ENCODE measurements around the gene LRRC26. TPM values are rescaled to one million over a fixed set of nuclear protein-coding genes. Genes with fewer than 3 reads are reported as not detected.

Gene LRRC26
- total and polyA plus RNA-seq, 2 donors (not counting 3 experiments of a cell fraction or from before 2014, with no cell fraction given): 0.08 TPM; not detected in 1

- Histone ChIP-seq H3K4me2 (ENCODE audit: insufficient read depth, low read length) (no peak overlapping the region), H3K4me3 (replicated peaks in 1 of 3; ENCODE audit: insufficient read depth in 1 of 3, low read depth in 1 of 3, low read length in 3 of 3) (no peak overlapping the region), H4K20me1 (replicated peaks; ENCODE audit: control insufficient read depth, extremely low read depth, insufficient read depth, low read length) (no peaks in the 10 kb centered on the region), H3K79me2 (ENCODE audit: control insufficient read depth, insufficient read depth, low read length) (peaks cover 15% of the 10 kb centered on the region), H3K9me3 (replicated peaks; ENCODE audit: control insufficient read depth, insufficient read depth, low read length) (no peaks in the 10 kb centered on the region), H3K9ac (replicated peaks; ENCODE audit: extremely low read depth, insufficient read depth, low read length) (no peak overlapping the region), H3K36me3 (ENCODE audit: control insufficient read depth in 2 of 2, extremely low read depth in 1 of 2, insufficient read depth in 2 of 2, low read length in 2 of 2) (peaks cover 0 to 14% of the 10 kb centered on the region in 2 experiments), H3K4me1 (ENCODE audit: control insufficient read depth, extremely low read depth, insufficient read depth, low read length) (peaks cover 9% of the 10 kb centered on the region), H3K9me1 (replicated peaks; ENCODE audit: control insufficient read depth, extremely low read depth, insufficient read depth, low read length) (no peaks in the 10 kb centered on the region), H3K27me3 (ENCODE audit: control insufficient read depth in 2 of 2, insufficient read depth in 2 of 2, low read length in 2 of 2) (no peaks in the 10 kb centered on the region), H2AFZ (ENCODE audit: low read depth, low read length) (no peak overlapping the region), H3K27ac (ENCODE audit: insufficient read depth, low read depth, low read length) (no peak overlapping the region)
- FAIRE-seq: no peak
- TF ChIP-seq MYC (IDR thresholded peaks at IDR 0.05; ENCODE audit: low read depth, low read length) (no peak), POLR2A (IDR thresholded peaks at IDR 0.05; ENCODE audit: low read depth, low read length) (no peak), EZH2 (IDR thresholded peaks at IDR 0.05; ENCODE audit: borderline replicate concordance, low read depth, low read length, severe bottlenecking) (no peak), JUN (IDR thresholded peaks at IDR 0.05; ENCODE audit: borderline replicate concordance, insufficient read depth, insufficient read length, low read depth) (no peak)
- DNase-seq (ENCODE audit: low read depth, low spot score): no peak
- dilution Hi-C loops (cut with MboI; ENCODE audit: extremely low pct_ligation_motif_present, low sequenced_read_pairs): no loop called here
- intact Hi-C loops (cut with micrococcal nuclease): no loop called here
- no TSS peak for BruUV-seq (replicated peaks)
- ChIA-PET POLR2A (no interaction called here), CTCF (interaction anchor here (1.0 kb wide), 1 partner anchor 44 kb away, joined by 4 read pairs; no protein-coding TSS in a partner anchor)
Observed at GRCh38 chr9:137192859-137193258, 23.0 kb upstream of the LRRC26 start.

DNA sequence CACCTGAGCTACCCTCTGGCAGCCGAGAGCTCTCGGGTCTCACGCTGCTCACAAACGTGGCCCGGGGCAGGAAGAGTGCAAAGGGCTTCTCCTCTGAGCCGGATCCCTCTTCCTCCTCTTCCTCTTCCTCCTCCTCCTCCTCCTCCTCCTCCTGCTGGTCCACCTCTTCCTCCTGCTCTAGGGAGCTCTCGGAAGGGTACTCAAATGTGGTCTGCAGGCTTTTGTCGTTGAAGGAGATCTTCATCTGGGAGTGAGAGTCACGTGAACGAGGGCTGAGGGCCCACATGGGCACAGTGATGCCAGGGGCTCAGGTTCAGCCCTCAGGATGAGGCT lies 22.6 kb upstream of the LRRC26 start:
- Histone ChIP-seq H4K20me1 (replicated peaks; ENCODE audit: control insufficient read depth, extremely low read depth, insufficient read depth, low read length) (no peaks in the 10 kb centered on the region), H3K36me3 (ENCODE audit: control insufficient read depth in 2 of 2, extremely low read depth in 1 of 2, insufficient read depth in 2 of 2, low read length in 2 of 2) (peaks cover 0 to 14% of the 10 kb centered on the region in 2 experiments), H3K4me2 (ENCODE audit: insufficient read depth, low read length) (no peak overlapping the region), H3K9me3 (replicated peaks; ENCODE audit: control insufficient read depth, insufficient read depth, low read length) (no peaks in the 10 kb centered on the region), H3K4me1 (ENCODE audit: control insufficient read depth, extremely low read depth, insufficient read depth, low read length) (peaks cover 13% of the 10 kb centered on the region), H3K9ac (replicated peaks; ENCODE audit: extremely low read depth, insufficient read depth, low read length) (no peak overlapping the region), H3K9me1 (replicated peaks; ENCODE audit: control insufficient read depth, extremely low read depth, insufficient read depth, low read length) (no peaks in the 10 kb centered on the region), H2AFZ (ENCODE audit: low read depth, low read length) (no peak overlapping the region), H3K4me3 (replicated peaks in 1 of 3; ENCODE audit: insufficient read depth in 1 of 3, low read depth in 1 of 3, low read length in 3 of 3) (no peak overlapping the region), H3K27me3 (ENCODE audit: control insufficient read depth in 2 of 2, insufficient read depth in 2 of 2, low read length in 2 of 2) (no peaks in the 10 kb centered on the region), H3K27ac (ENCODE audit: insufficient read depth, low read depth, low read length) (no peak overlapping the region), H3K79me2 (ENCODE audit: control insufficient read depth, insufficient read depth, low read length) (peaks cover 19% of the 10 kb centered on the region)
- CTCF ChIA-PET: interaction anchor here (1.0 kb wide), 1 partner anchor 44 kb away, joined by 4 read pairs; no protein-coding TSS in a partner anchor
- dilution Hi-C loops (cut with MboI; ENCODE audit: extremely low pct_ligation_motif_present, low sequenced_read_pairs): no loop called here
- intact Hi-C loops (cut with micrococcal nuclease): no loop called here
- POLR2A ChIA-PET: no interaction called here
- no peak for TF ChIP-seq MAX (IDR thresholded peaks at IDR 0.05; ENCODE audit: insufficient read depth, insufficient read length)
- TF ChIP-seq POLR2A (IDR thresholded peaks at IDR 0.05; ENCODE audit: low read depth, low read length): no peak
- no peak for TF ChIP-seq CTCF (IDR thresholded peaks at IDR 0.05; ENCODE audit: extremely low read depth in 1 of 2, insufficient read depth in 1 of 2, low read depth in 1 of 2, low read length in 2 of 2)
- TF ChIP-seq FOS (IDR thresholded peaks at IDR 0.05; ENCODE audit: borderline replicate concordance, insufficient read depth, low read length): no peak
- TF ChIP-seq POLR2AphosphoS5 (IDR thresholded peaks at IDR 0.05; ENCODE audit: insufficient read depth, low read depth, low read length): no peak
- TF ChIP-seq MYC (IDR thresholded peaks at IDR 0.05; ENCODE audit: low read depth, low read length): no peak
- TF ChIP-seq EZH2 (IDR thresholded peaks at IDR 0.05; ENCODE audit: borderline replicate concordance, low read depth, low read length, severe bottlenecking): no peak
- no peak for TF ChIP-seq GATA2 (IDR thresholded peaks at IDR 0.05; ENCODE audit: insufficient read depth, insufficient read length, low read depth, low read length)
- TF ChIP-seq JUN (IDR thresholded peaks at IDR 0.05; ENCODE audit: borderline replicate concordance, insufficient read depth, insufficient read length, low read depth): no peak
- no peak for DNase-seq (ENCODE audit: low read depth, low spot score)
- FAIRE-seq: no peak
- BruUV-seq (replicated peaks): no TSS peak

Measured in endothelial cell of umbilical vein (primary cell).